HUDEP-2 (cell line): Measurements from ENCODE around the gene DLGAP5.

Source experiments
- DNase-seq, 76 experiments: peaks; one replicate each; lab custom pipeline; 2025; ENCODE audit not compliant: unreplicated experiment in 76 of 76; lab: John Stamatoyannopoulos, UW

The DLGAP5 gene, protein sequence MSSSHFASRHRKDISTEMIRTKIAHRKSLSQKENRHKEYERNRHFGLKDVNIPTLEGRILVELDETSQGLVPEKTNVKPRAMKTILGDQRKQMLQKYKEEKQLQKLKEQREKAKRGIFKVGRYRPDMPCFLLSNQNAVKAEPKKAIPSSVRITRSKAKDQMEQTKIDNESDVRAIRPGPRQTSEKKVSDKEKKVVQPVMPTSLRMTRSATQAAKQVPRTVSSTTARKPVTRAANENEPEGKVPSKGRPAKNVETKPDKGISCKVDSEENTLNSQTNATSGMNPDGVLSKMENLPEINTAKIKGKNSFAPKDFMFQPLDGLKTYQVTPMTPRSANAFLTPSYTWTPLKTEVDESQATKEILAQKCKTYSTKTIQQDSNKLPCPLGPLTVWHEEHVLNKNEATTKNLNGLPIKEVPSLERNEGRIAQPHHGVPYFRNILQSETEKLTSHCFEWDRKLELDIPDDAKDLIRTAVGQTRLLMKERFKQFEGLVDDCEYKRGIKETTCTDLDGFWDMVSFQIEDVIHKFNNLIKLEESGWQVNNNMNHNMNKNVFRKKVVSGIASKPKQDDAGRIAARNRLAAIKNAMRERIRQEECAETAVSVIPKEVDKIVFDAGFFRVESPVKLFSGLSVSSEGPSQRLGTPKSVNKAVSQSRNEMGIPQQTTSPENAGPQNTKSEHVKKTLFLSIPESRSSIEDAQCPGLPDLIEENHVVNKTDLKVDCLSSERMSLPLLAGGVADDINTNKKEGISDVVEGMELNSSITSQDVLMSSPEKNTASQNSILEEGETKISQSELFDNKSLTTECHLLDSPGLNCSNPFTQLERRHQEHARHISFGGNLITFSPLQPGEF

DNA sequence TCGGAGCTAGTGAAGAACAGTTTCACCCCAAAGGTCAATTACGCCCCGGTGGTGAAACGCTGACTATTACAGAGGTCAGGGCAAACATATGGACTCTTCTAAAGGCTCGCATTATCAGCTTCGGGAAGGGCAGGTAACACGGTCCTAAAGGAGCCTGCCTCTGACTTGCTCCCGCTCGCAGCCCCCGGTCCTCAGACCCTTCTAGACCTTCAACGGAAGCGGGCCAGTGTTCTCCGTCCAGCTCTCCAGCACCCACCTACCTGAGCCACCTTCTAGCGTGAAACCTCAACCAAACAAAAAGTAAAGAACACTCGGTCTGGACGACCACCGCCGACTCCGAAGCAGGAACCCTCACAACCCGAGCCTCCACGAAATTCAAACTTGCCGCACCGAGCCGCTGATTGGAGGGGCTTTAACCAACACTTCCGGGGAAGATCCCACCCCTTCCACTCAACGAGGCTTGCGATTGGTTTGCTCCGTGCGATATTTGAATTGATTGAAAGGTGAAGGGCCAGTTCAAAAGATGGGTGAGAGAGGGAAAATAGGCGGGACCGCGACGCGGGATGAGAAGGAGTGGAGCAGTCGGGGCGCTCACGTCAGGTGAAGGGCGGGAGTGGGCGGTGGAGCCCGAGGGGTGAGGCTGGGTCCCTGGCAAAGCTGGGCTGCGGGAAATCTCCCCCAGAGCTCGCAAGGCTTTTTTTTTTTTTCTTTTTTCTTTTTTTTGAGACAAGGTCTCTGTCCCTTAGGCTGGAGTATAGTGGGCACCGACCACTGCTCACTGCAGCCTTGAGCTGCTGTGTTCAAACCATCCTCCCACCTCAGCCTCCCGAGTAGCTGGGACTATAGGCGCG lies at the start of gene DLGAP5:
Gene DLGAP5 (minus strand): TSS at position 383 of the 851 bp plus-strand sequence. CDS start 2,406 bp downstream, outside the sequence.
- DNase-seq, result peak in 75 of 76 experiments; percentile 53 to 97 (median 89)

DNA sequence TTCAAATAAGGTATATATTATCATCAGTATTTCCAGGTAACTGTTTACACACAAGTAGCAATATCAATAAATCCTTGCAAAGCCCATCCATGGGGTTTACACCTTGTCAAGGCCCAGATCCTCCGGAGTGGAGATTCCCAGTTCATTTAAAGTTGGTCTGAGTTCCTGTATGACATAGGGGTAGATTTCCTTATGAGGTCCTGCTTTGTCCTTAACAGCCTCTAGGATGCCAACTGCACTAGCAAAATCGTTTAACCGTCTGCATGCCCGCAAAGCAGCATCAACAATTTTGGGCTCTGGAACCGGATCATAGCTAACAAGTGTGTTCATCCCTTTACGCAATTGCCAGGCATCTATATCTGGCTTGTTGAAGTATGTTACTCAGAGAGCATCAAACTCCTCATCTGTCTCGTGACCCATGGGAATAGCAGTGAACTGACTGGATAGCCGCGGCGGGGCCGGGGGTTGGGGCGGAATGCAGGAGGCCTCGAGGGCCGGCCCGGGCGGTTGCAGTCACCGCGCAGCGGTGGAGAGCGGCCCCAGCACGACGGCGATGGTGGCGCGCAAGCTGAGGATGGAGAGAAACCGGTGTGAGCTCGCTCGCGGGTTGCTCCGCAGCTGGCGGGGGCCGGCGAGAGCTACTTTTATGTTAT lies 49.3 kb upstream of the DLGAP5 start:
- DNase-seq, result no peak

DNA sequence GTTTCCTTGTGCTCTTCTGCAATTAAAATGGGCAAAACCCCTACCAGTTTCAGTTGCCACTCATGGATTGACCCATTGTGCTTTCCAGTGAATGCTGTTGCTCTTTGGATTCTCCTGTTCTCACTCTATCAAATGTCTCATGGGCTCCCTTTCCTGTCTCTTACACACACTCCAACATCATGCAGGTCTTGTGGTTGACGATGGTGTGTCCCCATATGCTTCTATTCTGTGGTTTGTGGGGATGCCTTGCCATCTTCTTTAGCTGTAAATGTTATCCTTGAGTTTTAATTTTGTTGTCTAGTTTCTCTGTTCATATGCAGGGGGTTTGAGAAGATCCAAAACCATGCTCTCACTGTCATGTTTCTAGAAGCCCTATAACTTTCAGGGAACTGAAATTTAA lies 47.9 kb upstream of the DLGAP5 start:
- DNase-seq, result no peak

DNA sequence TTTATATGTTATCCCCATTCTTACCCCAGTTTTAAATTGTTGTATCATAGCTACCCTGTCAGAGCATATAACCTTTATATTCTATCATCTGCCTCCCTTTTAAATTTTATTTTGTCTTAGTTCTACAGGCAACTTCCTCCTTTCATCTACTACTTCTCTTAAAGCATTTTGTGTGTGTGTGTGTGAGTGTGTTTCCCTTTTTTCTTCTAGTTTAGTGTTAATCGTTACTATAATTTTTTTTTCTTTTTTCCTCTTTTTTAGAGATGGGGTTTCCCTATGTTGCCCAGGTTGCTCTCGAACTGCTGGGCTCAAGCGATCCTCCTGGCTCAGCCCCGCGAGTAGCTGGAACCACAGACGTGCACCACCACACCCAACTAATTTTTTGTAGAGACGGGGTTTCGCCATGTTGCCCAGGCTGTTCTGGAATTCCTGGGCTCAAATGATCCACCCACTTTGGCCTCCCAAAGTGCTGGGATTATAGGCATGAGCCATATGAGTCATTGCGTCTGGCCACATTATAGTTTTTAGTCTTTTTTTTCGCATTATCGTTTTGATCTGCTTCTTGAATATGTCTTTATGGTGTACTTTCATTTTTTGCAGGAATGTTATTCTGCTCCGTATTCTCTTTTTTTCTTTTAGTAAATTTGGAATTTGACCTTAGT lies 46.8 kb upstream of the DLGAP5 start:
- DNase-seq, result no peak

DNA sequence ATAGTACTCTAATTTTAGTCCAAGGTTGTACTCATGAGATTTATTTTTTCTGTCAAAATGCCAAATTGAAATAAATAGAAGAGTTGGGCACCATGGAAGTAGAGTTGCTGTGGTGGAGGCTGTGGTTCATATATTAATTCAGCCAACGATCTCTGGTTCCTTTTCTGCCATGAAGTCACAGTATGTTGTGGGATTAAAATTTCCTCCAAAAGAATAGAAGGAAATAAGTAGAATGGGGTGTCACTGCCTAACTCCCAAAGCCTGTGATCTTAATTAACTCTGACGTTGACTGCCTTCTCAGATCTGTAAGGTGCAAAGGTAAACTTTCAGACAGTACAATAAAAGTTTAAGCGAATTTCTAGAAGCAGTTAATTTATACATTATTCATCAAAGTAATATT lies 42.2 kb upstream of the DLGAP5 start:
- no peak for DNase-seq

DNA sequence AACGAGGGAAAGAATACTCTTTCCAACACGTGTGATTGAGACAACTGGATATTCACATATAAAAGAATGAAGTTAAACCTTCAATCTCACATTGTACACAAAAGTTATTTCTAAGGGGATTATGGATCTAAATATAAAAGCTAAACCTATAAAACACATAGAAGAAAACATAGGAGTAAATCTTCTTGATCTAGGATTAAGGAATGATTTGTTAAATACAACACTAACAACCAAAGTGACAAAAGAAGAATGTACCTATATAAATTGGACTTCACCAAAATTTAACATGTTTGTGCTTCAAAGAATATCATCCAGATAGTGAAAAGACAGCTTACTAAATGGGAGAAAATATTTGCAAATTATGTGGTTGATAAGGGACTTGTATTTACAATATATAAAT lies 36.9 kb upstream of the DLGAP5 start:
- DNase-seq, result no peak

DNA sequence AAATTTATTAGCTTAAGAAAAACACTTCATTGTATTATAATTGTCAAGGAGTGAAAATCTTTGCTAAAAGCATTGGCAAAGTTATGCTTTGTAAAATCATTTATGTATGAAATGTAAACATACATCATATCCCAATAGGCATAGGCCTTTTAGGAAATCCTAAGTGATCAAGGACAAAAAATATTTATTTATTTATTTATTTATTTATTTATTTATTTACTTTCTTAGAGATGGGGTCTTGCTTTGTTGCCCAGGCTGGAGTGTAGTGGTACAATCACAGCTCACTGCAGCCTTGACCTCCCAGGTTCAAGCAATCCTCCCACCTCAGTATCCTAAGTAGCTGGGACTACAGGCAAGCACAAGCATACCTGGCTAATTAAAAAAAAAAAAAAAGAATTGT lies 32.0 kb upstream of the DLGAP5 start:
- DNase-seq, result no peak

DNA sequence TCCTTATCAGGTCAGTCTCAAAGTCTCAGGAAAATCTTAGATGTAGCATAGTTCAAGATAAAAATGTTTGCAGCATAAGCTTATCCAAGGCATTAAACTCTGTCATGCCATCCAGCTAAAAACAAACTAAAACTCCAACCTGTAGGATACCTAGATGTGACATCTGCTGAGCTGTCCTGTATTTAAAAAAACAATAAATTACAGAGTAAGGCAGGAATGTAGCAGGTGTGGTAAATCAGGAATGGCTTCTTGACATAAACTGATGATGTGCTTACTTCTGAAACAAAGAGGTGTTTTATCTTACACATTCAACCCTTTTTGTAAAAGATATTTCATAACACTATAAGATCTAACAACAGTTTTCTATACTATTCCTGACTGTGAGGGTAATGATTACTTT lies 30.6 kb upstream of the DLGAP5 start:
- DNase-seq, result no peak

DNA sequence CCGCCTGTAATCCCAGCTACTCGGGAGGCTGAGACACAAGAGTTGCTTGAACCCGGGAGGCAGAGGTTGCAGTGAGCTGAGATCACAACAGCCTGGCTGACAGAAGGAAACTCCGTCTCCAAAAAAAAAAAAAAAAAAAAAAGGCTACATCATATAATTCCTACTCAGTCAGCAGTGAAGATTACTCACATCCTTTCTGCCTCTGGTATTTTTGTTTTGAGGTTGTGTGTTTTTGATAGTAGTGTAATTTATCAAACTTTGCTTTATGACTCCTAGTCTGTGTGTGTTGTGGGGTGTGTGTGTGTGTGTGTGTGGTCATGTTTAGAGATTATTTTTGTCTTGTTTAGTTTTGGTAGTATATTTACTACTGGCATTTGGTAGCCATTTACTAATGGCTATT lies 29.8 kb upstream of the DLGAP5 start:
- DNase-seq, result no peak

DNA sequence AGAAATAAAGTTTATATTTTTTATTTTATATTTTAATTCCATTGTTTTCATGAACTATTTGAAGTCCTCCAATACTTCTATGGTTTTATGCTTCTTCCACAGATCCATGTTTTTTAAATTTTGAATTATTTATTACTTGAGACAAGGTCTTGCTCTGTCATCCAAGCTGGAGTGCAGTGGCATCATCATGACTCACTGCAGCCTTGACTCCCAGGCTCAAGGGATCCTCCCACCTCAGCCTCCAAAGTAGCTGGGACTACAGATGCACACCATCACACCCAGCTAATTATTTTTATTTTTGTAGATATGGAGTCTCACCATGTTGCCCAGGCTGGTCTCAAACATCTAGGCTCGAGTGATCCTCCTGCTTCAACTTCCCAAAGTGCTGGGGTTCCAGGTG lies 28.8 kb upstream of the DLGAP5 start:
- peak in 1 of 76 experiments; percentile 2 for DNase-seq

DNA sequence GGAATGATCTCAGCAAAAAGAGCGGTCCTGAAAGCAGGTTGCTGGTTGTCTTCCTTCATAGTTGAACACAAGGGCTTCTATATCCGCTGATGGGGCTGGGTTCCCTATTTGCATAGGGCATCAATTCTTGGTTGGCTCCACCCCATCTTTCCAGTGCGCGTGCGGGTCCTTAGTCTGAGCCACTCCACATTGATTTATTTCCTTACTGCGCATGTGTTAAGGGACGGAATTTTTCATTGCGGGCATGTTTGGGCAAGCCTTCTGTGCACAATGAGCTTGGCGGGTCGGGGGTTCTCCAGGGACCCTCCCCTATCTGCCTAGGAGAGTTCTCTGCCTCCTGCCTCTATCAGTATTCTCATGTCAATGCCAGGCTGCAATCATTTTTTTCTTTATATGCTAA lies 21.2 kb upstream of the DLGAP5 start:
- DNase-seq, result no peak

DNA sequence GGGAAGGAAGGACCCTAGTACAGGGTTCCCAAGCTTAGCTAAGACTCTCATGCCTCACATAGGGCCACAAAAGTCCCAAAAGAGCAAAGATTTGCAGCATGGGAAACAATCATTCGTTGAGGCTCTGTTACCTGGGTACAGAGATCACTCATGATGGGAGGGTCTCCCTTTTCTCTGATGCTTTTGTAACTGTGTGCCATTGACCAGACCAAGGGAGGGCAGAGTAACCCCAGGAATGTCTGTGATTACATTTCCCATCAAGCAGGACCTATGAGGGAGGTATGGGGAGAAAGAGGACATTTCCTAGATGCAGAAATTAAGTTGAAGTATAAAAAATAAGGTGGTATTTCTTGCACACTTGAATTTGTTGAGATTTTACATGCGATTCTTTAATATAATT lies 16.4 kb upstream of the DLGAP5 start:
- no peak for DNase-seq

DNA sequence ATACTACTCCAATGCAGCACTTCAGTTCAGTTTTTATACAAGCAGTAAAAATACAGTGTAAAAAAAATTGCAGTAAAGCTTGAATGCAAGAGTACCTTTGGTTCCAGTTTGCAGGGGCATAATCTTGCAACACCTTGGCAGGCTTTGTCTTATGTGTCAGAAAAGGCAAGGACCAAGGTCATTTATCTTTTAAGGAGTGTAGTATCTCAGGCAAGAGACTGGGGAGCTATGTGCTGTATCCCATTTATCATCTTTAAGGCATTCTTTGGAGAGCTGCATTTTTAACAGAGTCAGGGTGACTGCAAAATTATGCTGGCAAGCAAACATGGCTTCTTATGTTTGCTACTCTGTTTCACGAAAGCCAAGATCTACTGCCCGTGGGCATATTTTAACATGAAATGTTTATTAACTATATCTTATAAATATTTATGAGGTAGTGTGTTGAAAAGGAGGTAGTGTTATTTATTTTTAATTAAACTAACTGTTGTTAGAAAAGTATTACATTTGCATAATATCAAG lies 14.8 kb upstream of the DLGAP5 start:
- DNase-seq, result no peak

DNA sequence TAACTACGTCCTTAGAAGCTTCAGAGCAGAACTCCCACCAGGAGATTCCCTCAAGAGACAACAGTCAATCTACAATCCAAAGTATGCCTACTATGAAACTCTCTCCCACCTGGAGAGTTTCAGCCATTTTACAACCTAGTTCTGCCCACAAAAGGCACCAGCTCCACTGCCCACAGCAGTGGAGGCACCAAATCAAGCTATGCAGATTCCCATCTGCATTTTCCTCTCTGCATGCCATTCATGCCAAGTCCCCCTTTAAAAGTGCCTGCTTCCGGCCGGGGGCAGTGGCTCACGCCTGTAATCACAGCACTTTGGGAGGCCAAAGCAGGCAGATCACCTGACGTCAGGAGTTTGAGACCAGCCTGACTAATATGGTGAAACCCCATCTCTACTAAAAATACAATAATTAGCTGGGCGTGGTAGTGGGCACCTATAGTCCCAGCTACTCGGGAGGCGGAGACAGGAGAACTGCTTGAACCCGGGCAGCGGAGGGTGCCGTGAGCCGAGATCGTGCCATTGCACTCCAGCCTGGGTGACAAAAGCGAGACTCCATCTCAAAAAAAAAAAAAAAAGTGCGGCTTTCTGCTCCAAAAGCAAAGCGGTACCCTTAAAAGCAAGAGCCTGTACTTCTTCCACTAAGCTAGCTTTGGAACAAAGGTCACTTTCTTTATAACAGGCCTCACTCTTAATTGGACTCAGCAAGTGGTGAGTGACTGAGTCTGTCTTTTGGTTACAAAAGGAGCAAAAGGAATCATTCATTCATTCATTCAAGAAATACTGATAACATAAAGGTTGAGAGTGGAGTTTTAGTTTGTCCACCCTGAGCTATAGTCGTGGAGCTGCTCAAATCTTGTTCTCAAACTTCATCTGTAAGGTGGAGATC lies 10.1 kb upstream of the DLGAP5 start:
- no peak for DNase-seq

DNA sequence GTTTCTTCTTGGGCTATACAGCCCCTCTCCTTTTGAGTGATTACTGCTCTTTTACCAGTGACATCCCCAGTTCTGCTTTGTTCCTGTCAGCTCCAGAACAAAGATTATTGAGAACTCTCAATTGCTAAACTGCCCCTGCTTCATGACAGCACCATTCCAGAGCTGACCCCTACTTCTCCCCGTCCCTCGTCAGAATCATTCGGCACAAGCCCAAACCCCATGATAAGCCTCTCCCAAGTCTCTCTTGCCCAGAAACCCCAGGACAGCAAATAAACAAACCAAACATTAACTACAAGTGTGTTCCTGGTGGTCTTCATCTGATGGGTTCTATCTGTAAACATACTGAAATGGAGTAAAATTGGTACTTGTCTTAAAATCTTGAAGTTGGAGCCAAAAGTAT lies 9.3 kb upstream of the DLGAP5 start:
- no peak for DNase-seq

DNA sequence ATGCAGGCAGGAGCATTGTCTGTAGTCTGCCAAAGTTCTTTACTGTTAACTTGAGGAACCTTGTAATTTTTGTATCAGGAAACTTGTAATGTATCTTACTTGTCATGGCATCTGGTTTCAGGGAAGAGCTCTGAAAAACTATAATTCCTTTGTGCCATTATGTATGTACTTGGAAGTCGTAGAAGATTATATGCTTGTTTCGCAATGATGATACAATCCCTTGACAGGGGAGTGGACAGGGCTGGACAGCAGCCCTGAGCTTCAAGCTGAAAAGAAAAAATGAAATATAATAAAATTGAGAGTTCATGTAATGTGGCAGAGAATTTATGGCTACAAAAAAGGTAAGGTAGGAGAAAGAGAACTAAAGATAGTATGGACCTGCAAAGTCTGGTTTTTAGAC lies 7.4 kb upstream of the DLGAP5 start:
- no peak for DNase-seq

DNA sequence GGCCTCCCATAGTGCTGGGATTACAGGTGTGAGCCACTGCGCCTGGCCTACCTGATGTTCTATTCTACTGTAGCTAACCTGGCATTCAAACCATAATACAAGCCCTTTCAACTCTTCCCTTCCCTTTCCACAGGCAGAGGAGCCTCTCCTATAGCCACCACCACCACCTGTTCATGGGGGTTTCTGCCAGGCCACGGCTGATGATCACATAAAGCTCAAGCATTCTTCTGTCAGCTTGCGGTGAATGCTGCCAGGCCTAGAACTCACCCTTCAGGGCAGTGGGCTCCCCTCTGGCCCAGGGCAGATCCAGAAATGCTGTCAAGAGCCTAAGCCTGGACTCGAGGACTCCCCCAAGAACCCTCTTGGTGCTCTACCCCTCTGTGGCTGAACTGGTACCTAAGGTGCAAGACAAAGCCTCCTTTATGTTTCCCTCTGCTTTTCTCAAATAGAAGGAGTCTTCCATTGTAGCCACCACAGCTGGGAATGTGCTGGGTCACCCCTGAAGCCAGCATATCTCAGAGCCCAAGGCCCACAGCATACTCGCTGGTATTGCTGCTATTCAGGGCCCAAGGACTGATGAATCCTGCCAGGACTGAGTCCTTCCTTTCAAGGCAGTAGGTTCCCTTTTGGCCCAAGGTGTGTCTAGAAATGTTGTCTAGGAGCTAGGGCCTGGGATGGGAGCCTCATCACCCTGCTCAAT lies 3.4 kb upstream of the DLGAP5 start:
- no peak for DNase-seq

DNA sequence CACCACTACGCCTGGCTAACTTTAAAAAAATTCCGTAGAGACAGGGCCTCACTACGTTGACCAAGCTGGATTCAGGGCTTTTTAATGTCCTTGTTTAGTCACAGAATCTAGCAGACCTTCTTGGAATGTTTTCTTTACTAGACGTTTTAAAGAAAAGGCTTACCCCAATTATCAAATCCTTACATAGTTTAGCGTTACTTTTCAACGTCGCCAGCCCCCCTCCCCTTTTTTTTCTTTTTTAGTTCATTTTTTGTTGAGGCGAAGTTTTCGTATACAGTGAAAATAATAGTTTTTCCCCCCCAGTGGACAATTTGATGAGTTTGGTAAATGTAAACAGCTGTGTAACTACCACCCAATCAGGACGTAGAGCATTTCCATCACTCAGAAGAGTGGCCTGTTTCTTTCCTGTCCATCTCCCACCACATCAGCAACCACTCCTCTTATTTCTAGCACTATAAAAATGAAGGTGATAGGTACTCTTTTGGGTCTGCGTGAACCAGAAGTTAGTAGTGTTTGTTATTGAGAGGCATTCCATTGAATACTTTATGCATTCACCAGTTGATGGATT lies 753 bp upstream of the DLGAP5 start:
- DNase-seq, result no peak
